ENCODE data around the gene PERCC1.
A peak's percentile ranks its signal among the peaks of the same experiment; 100 is the strongest.

The PERCC1 gene

GRCh38 chr16:1413684-1414531 is 17.0 kb upstream of the PERCC1 start:
- DNase-seq = peak; percentile 54 to 64

GRCh38 chr16:1414532-1415260 is 16.2 kb upstream of the PERCC1 start, which contains the start of gene UNKL:
TSS of gene UNKL (minus strand) at chr16:1414704. CDS start at chr16:1414691, 13 bp downstream.
- DNase-seq = peak; percentile 73 to 83

GRCh38 chr16:1416521-1416941 is 14.3 kb upstream of the PERCC1 start:
- DNase-seq = no peak

GRCh38 chr16:1420111-1420539 is 10.8 kb upstream of the PERCC1 start:
- peak in 1 of 2 experiments; percentile 4 for DNase-seq

- no peak for DNase-seq
These were observed 8.8 kb upstream of the PERCC1 start for GRCh38 chr16:1422076-1422475.

GRCh38 chr16:1424028-1424427 is 6.8 kb upstream of the PERCC1 start:
- DNase-seq = no peak

- DNase-seq = no peak
These were observed 5.1 kb upstream of the PERCC1 start for GRCh38 chr16:1425616-1426370.

- no peak for DNase-seq
These were observed 4.0 kb upstream of the PERCC1 start for GRCh38 chr16:1426734-1427471.

GRCh38 chr16:1427473-1428461 is 3.1 kb upstream of the PERCC1 start:
- no peak for DNase-seq

GRCh38 chr16:1428511-1428910 is 2.4 kb upstream of the PERCC1 start:
- peak in 1 of 2 experiments; percentile 41 for DNase-seq

- DNase-seq = no peak
These were observed 1.9 kb upstream of the PERCC1 start for GRCh38 chr16:1429012-1429411.

GRCh38 chr16:1429631-1430030 is 1.2 kb upstream of the PERCC1 start:
- DNase-seq = no peak

GRCh38 chr16:1430214-1430758 is 592 bp upstream of the PERCC1 start:
- no peak for DNase-seq

- no peak for DNase-seq
These were observed 806 bp downstream of the PERCC1 start for GRCh38 chr16:1431497-1432270.

GRCh38 chr16:1432388-1433262 is 1.7 kb downstream of the PERCC1 start:
- DNase-seq = no peak

- DNase-seq = no peak
These were observed 2.3 kb downstream of the PERCC1 start for GRCh38 chr16:1433263-1433560.

GRCh38 chr16:1433756-1434155 is 2.9 kb downstream of the PERCC1 start:
- DNase-seq = no peak

GRCh38 chr16:1434644-1435592 is 4.0 kb downstream of the PERCC1 start:
- DNase-seq = no peak

Measured in stimulated activated CD4-positive, alpha-beta T cell treated with anti-CD3 and anti-CD28 coated beads, Interleukin-4, amount 100 ng/mL, for 4 hours (primary cell).